Stimulated activated CD8-positive, alpha-beta memory T cell treated with anti-CD3 and anti-CD28 coated beads, Interleukin-2, amount 100 ng/mL, for 48 hours (primary cell): ENCODE results near the gene POLR2E.

Experiments
- DNase-seq, 2 donors: peaks; one replicate each; pipeline ENCODE4 v3.0.0-alpha.2; 2020; ENCODE audit warnings: low read depth in 2 of 2

POLR2E gene

DNA sequence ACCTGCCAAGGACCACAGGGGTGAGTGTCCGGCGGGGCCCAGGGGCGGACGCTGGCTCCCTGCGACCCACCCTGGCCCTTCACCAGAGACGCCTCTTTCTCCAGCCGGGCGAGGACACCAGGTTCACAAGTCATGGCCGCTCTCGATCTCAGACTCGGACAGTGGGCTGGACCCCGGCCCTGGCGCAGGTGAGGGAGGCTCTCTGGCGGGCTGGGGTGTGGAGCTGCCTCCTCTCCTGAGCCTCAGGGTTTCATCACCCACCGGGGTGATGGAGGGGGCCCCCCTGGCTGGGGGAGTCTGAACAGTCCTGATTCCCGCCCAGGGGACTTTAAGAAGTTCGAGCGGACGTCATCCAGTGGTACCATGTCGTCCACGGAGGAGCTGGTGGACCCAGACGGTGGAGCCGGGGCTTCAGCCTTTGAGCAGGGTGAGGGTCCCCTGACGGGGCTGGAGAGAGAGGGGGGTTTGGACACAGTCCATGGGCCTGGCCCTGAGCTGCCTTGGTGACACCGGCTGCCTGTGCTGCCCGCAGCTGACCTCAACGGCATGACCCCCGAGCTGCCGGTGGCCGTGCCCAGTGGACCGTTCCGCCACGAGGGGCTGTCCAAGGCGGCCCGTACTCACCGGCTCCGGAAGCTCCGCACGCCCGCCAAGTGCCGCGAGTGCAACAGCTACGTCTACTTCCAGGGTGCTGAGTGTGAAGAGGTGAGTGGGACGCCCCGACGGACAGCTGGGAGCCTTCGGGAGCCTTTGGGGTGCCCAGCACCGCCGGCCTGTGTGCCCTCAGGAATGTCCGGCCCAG lies 14.6 kb downstream of the POLR2E start:
- DNase-seq = no peak

DNA sequence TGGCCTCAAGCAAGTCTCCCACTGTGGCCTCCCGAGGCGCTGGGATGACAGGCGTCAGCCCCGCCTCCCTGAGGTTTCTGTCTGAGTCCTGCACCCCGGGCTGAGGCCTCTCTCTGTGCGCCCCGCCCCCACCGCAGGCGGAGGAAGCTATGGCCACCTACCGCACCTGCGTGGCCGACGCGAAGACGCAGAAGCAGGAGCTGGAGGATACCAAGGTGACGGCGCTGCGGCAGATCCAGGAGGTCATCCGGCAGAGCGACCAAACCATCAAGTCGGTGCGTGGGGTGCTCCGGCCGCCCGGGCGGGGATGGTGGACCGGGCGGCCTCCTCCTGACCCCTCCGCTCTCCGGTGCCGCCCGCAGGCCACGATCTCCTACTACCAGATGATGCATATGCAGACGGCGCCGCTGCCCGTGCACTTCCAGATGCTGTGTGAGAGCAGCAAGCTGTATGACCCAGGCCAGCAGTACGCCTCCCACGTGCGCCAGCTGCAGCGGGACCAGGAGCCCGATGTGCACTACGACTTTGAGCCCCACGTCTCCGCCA lies 15.5 kb downstream of the POLR2E start:
- peak in 1 of 2 donors; percentile 70 for DNase-seq

DNA sequence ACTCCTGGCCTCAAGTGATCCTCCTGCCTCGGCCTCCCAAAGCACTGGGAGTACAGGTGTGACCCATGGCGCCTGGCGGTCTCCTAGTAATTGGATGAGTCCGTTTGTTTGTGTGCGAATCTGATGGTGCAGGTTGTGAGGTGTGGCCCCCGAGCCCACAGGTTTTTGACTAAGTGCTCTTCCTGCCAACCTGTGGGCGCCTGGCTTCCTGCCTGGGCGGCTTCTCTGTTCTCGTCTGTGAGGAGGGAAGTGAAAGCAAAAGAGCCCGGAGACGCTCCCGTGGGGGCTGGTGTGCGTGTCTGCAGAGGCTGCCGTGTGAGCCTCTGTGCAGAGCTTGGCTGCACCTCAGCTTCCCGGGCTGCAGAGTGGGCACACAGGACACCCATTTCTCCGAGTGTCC lies 18.2 kb downstream of the POLR2E start:
- peak; percentile 77 to 83 for DNase-seq

DNA sequence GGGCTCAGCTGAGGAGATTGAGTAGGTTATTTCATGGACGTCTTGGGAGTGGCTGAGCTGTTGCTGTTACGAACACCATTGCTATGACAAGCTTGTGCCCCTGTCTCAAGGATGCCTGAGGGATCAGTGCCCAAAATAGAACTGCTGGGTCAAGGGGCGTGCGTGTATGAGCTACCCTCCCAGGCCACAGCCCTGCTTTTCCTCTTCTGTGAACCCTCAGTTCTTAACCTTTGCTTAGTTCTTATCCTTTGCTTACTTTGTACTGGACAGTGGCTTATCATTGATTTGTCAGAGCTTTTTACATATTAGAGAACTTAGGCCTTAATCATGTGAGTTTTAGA lies 19.2 kb downstream of the POLR2E start:
- DNase-seq = no peak

DNA sequence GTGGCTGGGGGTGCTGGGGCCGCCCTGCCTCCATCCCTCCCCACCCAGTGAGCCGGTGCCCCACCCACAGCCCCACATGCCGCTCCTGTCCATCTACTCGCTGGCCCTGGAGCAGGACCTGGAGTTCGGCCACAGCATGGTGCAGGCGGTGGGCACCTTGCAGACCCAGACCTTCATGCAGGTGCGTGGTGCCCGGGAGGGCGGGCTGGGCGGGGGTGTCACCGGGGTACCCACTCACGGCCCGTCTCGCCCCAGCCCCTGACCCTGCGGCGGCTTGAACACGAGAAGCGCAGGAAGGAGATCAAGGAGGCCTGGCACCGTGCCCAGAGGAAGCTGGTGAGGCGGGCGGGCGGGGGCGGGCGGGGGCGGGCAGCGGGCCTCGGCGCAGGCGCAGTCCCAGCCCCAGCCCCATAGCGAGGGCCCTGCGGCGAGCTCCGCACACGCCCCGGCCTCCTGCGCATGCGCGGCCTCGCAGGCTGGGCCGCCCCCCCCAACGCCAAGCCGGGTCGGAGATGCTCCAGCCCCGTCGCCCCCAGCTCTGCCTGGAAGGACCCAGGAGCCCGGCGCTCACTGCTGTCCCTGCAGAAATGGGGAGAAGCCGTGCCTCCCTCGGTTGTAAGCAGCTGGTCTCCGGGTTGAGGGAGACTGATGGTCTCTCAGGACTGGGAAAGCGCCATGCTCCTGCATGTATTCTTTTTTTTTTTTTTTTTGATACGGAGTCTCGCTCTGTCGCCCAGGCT lies 20.5 kb downstream of the POLR2E start:
- peak; percentile 70 to 82 for DNase-seq

DNA sequence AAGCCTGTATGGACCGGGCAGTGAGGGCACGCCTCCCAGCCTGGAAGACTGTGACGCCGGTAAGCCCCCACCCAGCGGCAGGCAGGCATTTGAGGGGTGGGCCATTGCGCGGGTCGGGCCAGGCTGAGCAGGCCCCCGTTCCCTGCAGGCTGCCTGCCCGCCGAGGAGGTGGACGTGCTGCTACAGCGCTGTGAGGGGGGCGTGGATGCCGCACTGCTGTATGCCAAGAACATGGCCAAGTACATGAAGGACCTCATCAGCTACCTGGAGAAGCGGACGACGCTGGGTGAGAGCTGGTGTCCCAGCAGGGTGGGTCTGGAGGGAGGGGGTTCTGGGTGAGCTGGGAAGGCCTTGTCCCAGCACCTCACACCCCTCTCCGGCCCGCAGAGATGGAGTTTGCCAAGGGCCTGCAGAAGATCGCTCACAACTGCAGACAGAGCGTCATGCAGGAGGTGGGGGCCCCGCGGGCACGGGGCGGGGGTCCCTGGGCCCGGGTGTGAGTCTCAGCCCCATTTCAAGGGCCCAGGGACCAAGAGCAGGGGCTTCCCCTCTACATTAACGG lies 21.1 kb downstream of the POLR2E start:
- no peak for DNase-seq

DNA sequence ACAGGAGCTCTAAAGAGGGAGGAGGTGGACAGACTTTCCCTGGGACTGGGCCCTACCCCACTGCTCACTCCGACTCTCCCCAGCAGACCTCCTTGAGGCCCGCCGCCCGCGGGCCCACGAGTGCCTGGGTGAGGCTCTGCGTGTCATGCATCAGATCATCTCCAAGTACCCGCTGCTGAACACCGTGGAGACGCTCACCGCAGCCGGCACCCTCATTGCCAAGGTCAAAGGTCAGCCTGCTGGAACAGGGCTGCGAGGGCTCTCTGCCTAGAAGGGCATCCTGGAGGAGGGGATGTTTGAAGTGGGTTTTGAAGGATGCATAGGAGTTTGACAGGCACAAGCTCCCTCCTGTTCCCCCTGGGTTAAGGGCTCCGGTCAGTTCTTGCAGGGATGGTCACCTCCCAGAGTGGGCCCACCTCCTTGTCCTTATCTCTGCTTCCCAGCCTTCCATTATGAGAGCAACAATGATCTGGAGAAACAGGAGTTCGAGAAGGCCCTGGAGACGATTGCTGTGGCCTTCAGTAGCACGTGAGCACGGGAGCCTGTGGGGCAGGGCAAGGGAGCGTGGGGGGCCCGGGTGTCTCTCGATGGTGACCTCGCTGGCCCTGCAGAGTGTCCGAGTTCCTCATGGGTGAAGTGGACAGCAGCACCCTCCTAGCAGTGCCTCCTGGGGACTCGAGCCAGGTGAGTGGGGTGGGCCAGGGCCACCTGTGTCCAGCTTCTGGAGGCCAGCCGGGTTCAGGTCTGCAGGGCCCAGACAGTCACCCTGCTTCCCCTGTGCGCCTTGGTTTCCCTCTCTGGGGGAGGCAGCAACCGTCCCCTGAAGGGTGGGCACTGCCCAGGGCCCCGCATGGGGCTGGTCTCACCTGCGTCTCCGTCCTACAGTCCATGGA lies 21.9 kb downstream of the POLR2E start:
- DNase-seq = no peak

DNA sequence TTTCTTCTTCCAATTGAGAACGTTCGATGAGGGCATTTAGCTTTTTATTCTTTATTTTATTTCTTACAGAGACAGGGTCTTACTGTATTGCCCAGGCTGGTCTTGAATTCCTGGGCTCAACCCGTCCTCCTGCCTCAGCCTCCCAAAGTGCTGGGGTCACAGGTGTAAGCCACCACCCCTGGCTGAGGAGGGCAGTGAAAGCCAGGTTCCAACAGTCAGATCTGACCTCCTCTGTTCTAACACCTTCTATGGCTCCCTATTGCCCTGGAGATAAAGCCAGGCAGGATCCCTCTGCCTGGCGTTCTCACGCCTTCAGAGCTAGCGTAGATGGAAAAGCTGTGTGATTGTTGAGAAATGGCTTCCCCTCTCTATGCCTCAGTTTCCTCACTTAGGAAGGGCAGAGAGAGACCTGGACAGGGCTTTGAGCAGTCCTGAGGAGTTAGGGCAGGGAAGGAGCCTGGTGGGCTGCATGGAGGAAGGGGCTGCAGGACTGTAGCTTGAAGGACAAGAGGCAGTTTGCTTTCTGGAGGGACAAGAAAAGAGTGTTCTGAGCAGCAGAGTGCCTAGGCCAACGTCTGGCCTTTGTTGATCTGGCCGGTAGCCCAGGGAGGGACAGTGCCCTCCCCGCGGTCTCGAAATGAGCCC lies 22.7 kb downstream of the POLR2E start:
- no peak for DNase-seq

DNA sequence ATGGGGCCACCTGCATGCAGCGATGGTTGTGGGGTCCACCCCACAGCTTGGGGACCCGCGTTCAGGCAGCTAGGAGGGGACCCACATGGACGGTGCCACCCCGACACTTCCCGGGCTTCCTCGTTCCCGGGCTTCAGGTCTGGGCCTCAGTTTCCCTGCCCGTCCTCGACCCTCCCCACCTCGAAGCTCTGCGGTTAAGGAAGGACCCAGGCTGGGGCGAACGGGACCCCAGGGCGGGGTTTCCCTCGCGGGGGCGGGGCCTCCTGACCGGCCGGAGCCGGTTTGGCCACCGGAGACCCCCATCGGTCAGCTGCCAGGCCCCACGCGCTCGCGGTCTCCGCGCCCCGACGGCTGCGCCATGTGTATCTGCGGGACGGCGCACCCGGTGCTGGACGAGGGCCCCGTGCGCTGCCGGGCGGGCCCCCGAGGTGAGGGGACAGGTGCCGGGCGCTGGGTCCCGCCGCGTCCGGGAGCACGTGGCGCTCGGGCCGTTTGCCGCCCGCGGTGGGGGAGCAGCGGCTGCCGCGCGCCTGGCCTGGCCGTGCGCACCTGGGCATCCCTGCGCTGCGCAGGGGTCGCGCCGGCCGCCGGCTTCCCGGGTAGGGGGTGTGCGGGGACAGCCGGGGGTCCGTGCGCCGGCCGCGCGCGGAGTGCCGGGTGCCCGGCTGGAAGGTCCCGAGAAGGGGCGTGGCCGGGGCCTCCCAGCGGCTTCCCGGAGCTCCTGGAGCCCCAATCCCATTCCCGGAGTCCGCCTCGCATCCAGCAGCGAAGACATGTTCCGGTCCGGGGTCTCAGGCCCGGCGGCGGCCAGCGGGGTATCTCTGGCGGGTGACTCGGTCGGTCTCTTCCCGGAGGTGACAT lies 24.0 kb downstream of the POLR2E start:
- no peak for DNase-seq

DNA sequence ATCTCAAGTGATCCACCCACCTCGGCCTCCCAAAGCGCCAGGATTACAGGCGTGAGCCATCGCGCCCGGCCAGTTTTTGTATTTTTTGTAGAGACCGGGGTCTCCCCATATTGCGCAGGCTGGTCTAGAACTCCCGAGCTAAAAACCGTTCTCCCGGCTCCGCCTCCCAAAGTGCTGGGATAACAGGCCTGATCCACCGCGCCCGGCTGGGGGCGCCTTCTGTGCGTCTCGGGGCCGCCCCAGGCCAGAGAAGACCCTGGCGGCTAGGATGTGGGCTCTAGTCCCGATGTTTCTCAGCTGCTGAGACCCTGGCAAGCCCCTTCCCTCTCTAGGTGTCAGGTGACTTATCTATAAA lies 24.6 kb downstream of the POLR2E start:
- no peak for DNase-seq

DNA sequence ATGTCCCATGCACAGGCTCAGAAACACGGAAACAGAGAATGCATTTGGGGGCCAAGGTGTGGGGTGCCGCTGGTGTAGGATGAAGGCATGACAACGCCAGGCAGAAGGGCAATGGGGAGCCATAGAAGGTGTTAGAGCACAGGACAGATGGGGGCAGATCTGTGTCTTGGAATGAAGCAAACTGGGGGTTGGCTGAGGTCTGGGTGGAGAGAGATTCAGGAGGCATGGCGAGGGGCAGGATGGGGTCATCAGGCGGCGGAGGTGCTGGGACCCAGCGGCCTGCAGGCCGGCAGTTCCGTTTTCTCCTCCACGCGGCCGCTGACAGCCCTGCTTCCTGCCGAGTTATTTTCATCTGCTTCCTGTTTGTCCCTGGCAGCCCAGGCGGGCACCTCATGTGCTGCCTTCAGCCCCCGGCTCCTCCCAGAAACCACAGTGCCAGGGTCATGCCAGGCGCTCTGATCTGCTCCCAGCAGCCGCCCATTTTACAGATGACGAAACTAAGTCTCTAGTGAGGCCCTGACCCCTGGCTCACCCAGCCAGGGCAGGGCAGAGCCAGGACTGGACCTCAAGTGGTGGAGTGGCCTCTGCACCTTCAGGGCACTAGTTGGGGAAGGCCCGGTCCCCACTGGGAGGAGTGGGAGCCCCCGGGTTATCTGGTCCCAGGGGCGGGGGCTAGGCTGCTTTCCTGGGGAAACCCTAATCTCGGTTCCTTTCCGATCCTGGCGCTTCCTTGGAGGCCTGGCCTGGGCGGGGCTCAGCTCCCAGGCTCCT lies 26.0 kb downstream of the POLR2E start:
- DNase-seq = no peak

DNA sequence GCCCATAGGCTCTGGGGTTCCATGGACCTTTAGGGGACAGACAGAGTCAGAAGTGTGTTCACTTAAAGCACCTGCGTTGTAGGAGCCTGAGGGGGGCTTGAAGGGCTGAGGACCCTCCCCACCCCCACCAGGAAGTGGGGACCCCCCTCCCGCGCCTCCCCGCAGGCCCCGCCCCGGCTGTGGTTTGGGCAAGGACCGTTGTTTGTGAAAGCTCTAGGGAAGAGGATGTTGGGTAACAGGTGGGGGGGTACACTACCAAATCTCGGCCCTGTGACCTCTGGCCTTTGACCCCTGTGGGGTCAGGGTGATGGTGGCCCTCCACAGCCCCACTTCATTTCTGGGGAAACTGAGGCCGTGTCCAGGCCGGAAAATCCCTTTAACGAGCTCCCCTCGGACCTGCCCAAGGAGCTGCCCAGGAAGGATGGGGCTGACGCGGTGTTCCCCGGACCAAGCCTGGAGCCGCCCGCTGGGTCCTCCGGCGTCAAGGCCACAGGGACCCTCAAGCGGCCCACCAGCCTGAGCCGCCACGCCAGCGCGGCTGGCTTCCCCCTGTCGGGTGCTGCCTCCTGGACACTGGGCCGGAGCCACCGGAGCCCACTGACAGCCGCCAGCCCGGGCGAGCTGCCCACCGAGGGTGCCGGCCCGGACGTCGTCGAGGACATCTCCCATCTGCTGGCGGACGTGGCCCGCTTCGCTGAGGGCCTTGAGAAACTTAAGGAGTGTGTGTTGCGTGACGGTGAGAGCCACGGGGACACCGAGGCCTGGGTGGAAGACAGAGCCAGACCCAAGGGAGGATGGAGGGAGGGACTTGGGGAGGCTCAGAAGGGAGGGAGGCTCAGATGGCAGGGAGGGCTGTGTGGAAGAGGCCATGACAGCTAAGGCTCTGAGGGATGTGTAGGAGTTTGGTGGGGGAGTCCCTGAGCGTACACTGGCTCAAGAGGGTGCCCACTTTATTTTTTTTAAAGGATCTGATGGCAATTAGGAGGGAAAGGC lies 26.9 kb downstream of the POLR2E start:
- no peak for DNase-seq

DNA sequence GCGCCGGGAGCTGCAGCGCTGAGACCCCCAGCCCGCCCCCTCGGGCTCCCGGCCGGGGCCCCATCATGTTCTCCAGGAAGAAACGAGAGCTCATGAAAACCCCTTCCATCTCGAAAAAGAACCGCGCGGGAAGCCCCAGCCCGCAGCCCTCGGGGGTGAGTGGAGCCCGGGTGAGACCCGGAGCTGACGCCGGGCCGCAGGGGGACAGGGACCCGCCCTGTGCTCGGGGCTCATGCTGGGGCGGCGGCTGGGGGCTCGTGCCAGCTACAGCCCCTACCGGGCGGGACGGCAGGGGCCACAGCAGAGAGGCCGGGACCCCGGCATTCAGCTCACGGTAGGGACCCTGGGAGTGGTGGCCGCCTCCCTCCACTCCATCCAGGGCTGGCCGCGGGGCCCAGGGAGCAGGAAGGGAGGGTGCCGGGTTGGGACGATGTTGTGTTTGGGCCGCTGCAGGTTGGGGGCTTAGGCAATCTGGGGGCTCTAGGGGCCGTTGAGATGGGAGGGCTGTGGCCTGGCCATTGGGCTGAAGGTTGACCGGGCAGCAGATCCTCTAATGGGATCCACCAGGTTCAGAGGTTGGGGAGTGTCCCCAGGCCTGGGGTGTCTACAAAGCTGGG lies 27.7 kb downstream of the POLR2E start:
- DNase-seq = peak in 1 of 2 donors; percentile 63

DNA sequence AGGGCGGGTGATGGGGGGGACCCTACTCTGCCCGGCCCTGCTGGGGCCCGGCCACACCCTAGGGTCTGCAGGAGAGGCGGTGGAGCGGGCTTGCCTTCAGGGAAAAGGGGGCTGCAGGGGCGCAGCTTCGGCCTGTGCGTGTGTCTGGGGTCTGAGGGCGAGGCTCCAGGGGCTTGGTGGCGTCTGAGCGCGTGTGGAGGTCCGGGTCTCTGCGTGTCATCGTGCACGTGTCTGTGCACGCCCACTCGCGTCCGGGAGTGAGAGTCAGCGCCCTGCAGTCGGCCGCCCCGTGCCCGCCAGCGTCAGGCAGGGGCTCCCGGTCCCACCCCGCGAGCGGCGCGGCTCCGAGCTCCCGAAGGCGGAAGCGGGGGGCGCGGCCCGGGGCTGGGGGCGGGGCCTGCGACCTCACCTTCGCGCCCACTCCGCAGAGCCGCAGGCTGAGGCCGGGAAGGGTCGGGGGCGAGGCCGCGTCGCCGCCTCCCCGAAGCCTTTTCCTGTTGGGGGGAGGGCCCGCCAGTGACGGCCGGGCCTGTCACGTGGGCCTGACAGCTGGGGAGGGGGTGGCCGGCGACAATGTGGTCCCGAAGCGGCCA lies 28.3 kb downstream of the POLR2E start, which contains the start of gene ARHGAP45:
Gene ARHGAP45, plus strand, starts transcription at position 420 of the 593 bp plus-strand sequence. CDS start 239 bp downstream, outside the sequence.
- DNase-seq = peak; percentile 71 to 83

DNA sequence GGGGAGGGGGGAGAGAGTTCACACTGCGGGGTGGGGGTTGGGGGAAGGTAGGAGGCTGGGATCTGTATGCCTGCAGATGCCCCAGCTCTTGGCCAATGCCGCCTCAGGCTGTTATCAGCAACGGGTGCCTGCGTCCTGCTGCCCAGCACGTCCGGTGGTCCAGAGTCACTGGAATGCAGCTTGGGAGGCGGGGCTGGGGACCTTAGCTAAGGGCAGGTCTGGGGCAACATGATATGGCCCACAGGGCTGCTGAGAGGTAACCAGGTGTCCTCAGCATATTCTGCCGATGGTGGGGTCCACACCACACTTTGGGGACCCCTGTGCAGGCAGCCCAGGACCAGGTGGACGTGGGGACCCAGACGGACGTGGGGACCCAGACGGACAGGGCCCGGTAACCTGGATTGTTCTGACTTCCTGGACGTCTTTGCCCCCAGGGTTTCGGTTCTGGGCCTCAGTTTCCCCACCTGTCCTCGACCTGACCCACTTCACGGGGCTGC lies 28.9 kb downstream of the POLR2E start:
- DNase-seq = no peak

DNA sequence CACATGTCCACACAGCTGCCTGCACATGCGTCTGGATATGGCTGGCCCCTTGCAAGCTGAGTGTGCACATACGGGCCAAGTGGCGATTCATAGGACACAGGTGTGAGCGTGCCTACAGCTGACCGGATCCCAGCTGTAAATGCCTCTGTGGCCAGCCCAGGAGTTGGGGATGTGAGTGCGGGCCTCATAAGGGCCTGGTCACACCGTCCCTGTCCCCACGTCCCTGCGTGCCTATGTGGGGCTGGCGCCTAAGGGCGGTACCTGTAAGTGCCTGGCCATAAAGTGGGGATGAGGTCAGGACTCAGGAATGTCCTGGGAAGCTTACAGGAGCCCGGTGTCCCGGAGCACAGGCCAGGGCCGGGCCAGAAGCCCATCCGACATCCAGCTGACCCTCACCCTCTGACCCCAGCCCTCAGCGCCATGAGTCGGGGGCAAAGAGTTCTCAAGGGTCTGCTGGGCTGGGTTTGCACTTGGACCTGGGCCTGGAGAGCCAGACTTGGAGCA lies 29.5 kb downstream of the POLR2E start:
- DNase-seq = no peak
